HT-29 (cell line): ENCODE results near the gene SYNE2. TPM values are rescaled to one million over a fixed set of nuclear protein-coding genes. Genes with fewer than 3 reads are reported as not detected.
A peak's percentile ranks its signal among the peaks of the same experiment; 100 is the strongest.
"Not testable (repeated sequence)": the region's sequence is repeated elsewhere in the genome, so short reads cannot be mapped to it uniquely, and the experiment has no call there.

Source experiments
- DNase-seq: peaks from one replicate; pipeline ENCODE4 v3.0.0-alpha.2; 2015; ENCODE audit warnings: low spot score
- total RNA-seq: library from RNA; depleted of rRNA; stranded (reverse); fragments of >200 nt; shearing (Covaris generic); gene quantifications from 2 replicates; pipeline ENCODE4 v1.2.3, GENCODE V29; 2014

Gene SYNE2
- total RNA-seq, 1 experiment from 2014 or later: 96.2 TPM

- DNase-seq: no peak
Observed at GRCh38 chr14:64012720-64013119, 159.9 kb downstream of the SYNE2 start.

GRCh38 chr14:64025479-64025878 lies 172.7 kb downstream of the SYNE2 start:
- no peak for DNase-seq

- DNase-seq: no peak
Observed at GRCh38 chr14:64026600-64026999, 173.8 kb downstream of the SYNE2 start.

GRCh38 chr14:64035143-64035542 lies 182.3 kb downstream of the SYNE2 start:
- no peak for DNase-seq

GRCh38 chr14:64037869-64038745 lies 185.3 kb downstream of the SYNE2 start:
- DNase-seq: not testable (repeated sequence)

GRCh38 chr14:64038841-64039542 lies 186.2 kb downstream of the SYNE2 start:
- DNase-seq: no peak

- DNase-seq: no peak
Observed at GRCh38 chr14:64040044-64040443, 187.2 kb downstream of the SYNE2 start.

GRCh38 chr14:64043296-64043695 lies 190.5 kb downstream of the SYNE2 start:
- not testable (repeated sequence) for DNase-seq

- no peak for DNase-seq
Observed at GRCh38 chr14:64045091-64045490, 192.3 kb downstream of the SYNE2 start.

- no peak for DNase-seq
Observed at GRCh38 chr14:64049616-64050381, 197.0 kb downstream of the SYNE2 start.

GRCh38 chr14:64053694-64054669 lies 201.2 kb downstream of the SYNE2 start:
- DNase-seq: no peak

- no peak for DNase-seq
Observed at GRCh38 chr14:64059454-64060198, 206.8 kb downstream of the SYNE2 start.

GRCh38 chr14:64060199-64060545 lies 207.4 kb downstream of the SYNE2 start:
- DNase-seq: no peak

- DNase-seq: peak; percentile 11
Observed at GRCh38 chr14:64060648-64061096, 207.9 kb downstream of the SYNE2 start.

- no peak for DNase-seq
Observed at GRCh38 chr14:64061115-64061514, 208.3 kb downstream of the SYNE2 start.

- no peak for DNase-seq
Observed at GRCh38 chr14:64061706-64062105, 208.9 kb downstream of the SYNE2 start.

- no peak for DNase-seq
Observed at GRCh38 chr14:64062381-64063115, 209.7 kb downstream of the SYNE2 start.

GRCh38 chr14:64064447-64064846 lies 211.6 kb downstream of the SYNE2 start:
- DNase-seq: no peak

- no peak for DNase-seq
Observed at GRCh38 chr14:64069634-64070359, 217.0 kb downstream of the SYNE2 start.
